WTC11 (cell line): ENCODE measurements around the gene ZNF814. TPM values are rescaled to one million over a fixed set of nuclear protein-coding genes. Genes with fewer than 3 reads are reported as not detected.
A peak's percentile ranks its signal among the peaks of the same experiment; 100 is the strongest.

Experiments used
- AFF4 ChIP-seq: sonication (generic); formaldehyde crosslinking; IDR thresholded peaks from 2 replicates; pipeline ENCODE4 v1.8.1; 2023; ENCODE audit warnings: mild to moderate bottlenecking, missing genetic modification reagents, borderline replicate concordance
- AR ChIP-seq: fragments of 250-450 bp; sonication (Bioruptor Pico); IDR thresholded peaks from 2 replicates; pipeline ENCODE4 v1.9.0; 2021; ENCODE audit warnings: mild to moderate bottlenecking
- CREM ChIP-seq: sonication (generic); formaldehyde crosslinking; IDR thresholded peaks from 2 replicates; pipeline ENCODE4 v1.8.1; 2022; ENCODE audit warnings: mild to moderate bottlenecking, missing genetic modification reagents, moderate library complexity
- E2F5 ChIP-seq: sonication (generic); formaldehyde crosslinking; IDR thresholded peaks from 2 replicates; pipeline ENCODE4 v1.8.1; 2022; ENCODE audit warnings: mild to moderate bottlenecking, moderate library complexity, missing genetic modification reagents
- ESRRA ChIP-seq: sonication (generic); formaldehyde crosslinking; IDR thresholded peaks from 2 replicates; pipeline ENCODE4 v1.8.1; 2022; ENCODE audit warnings: mild to moderate bottlenecking, missing genetic modification reagents, borderline replicate concordance
- FOXK1 ChIP-seq: sonication (generic); formaldehyde crosslinking; IDR thresholded peaks from 2 replicates; pipeline ENCODE4 v1.8.0; 2022; ENCODE audit warnings: mild to moderate bottlenecking, moderate library complexity, missing genetic modification reagents
- FOXP1 ChIP-seq: sonication (generic); formaldehyde crosslinking; IDR thresholded peaks from 2 replicates; pipeline ENCODE4 v1.8.0; 2022; ENCODE audit warnings: missing genetic modification reagents, mild to moderate bottlenecking, moderate library complexity, borderline replicate concordance
- GABPB1 ChIP-seq: sonication (generic); formaldehyde crosslinking; IDR thresholded peaks from 2 replicates; pipeline ENCODE4 v1.8.1; 2023; ENCODE audit warnings: mild to moderate bottlenecking, missing genetic modification reagents
- GRHL2 ChIP-seq: fragments of 250-450 bp; sonication (Bioruptor Pico); IDR thresholded peaks from 2 replicates; pipeline ENCODE4 v1.8.0; 2022; ENCODE audit warnings: mild to moderate bottlenecking, moderate library complexity; ENCODE audit not compliant: insufficient replicate concordance, severe bottlenecking
- IRF1 ChIP-seq: sonication (generic); formaldehyde crosslinking; IDR thresholded peaks from 2 replicates; pipeline ENCODE4 v1.8.0; 2023; ENCODE audit warnings: missing genetic modification reagents
- IRF2 ChIP-seq: sonication (generic); formaldehyde crosslinking; IDR thresholded peaks from 2 replicates; pipeline ENCODE4 v1.8.0; 2022; ENCODE audit warnings: low read depth, missing genetic modification reagents, borderline replicate concordance
- KAT7 ChIP-seq: sonication (generic); formaldehyde crosslinking; IDR thresholded peaks from 2 replicates; pipeline ENCODE4 v1.8.1; 2023; ENCODE audit warnings: missing genetic modification reagents, mild to moderate bottlenecking, borderline replicate concordance
- MAX ChIP-seq: sonication (generic); formaldehyde crosslinking; IDR thresholded peaks from 2 replicates; pipeline ENCODE4 v1.8.0; 2022; ENCODE audit warnings: mild to moderate bottlenecking, missing genetic modification reagents
- MXD4 ChIP-seq: fragments of 250-450 bp; sonication (Bioruptor Pico); IDR thresholded peaks from 2 replicates; pipeline ENCODE4 v1.8.0; 2021; ENCODE audit warnings: mild to moderate bottlenecking, moderate library complexity, borderline replicate concordance
- NFE2L1 ChIP-seq: sonication (generic); formaldehyde crosslinking; IDR thresholded peaks from 2 replicates; pipeline ENCODE4 v1.8.1; 2023; ENCODE audit warnings: missing genetic modification reagents
- NFYB ChIP-seq: sonication (generic); formaldehyde crosslinking; conservative IDR thresholded peaks from 2 replicates; pipeline ENCODE4 v1.8.0; 2022; ENCODE audit warnings: low read depth, missing genetic modification reagents
- PREB ChIP-seq: sonication (generic); formaldehyde crosslinking; IDR thresholded peaks from 2 replicates; pipeline ENCODE4 v1.8.1; 2022; ENCODE audit warnings: mild to moderate bottlenecking, missing genetic modification reagents, moderate library complexity, borderline replicate concordance
- RORB ChIP-seq: fragments of 250-450 bp; sonication (Bioruptor Pico); IDR thresholded peaks from 2 replicates; pipeline ENCODE4 v1.9.0; 2021; ENCODE audit warnings: mild to moderate bottlenecking
- ZBTB21 ChIP-seq: sonication (generic); formaldehyde crosslinking; IDR thresholded peaks from 2 replicates; pipeline ENCODE4 v1.8.1; 2023; ENCODE audit warnings: mild to moderate bottlenecking, missing genetic modification reagents, borderline replicate concordance
- ZBTB43 ChIP-seq: sonication (generic); formaldehyde crosslinking; IDR thresholded peaks from 2 replicates; pipeline ENCODE4 v1.8.1; 2023; ENCODE audit warnings: mild to moderate bottlenecking, missing genetic modification reagents
- ZNF121 ChIP-seq: sonication (generic); formaldehyde crosslinking; IDR thresholded peaks from 2 replicates; pipeline ENCODE4 v1.8.0; 2023; ENCODE audit warnings: missing genetic modification reagents
- ZNF232 ChIP-seq: sonication (generic); formaldehyde crosslinking; IDR thresholded peaks from 2 replicates; pipeline ENCODE4 v1.8.0; 2022; ENCODE audit warnings: mild to moderate bottlenecking, missing genetic modification reagents
- ZNF317 ChIP-seq: sonication (generic); formaldehyde crosslinking; IDR thresholded peaks from 2 replicates; pipeline ENCODE4 v1.8.1; 2023; ENCODE audit warnings: low read depth, mild to moderate bottlenecking, moderate library complexity, missing genetic modification reagents, borderline replicate concordance
- ZSCAN18 ChIP-seq: fragments of 250-450 bp; sonication (Bioruptor Pico); IDR thresholded peaks from 2 replicates; pipeline ENCODE4 v2.1.2; 2022; ENCODE audit warnings: mild to moderate bottlenecking, moderate library complexity
- total RNA-seq: library from RNA; stranded (reverse); gene quantifications from 3 replicates; pipeline ENCODE4 v1.2.3, GENCODE V29; 2021

ZNF814 gene
- total RNA-seq, 1 experiment from 2014 or later, result 60.7 TPM

GRCh38 chr19:57814505-57815246 is 74.2 kb downstream of the ZNF814 start, which contains the start of gene ZNF552 (continued):
- TF ChIP-seq AFF4 (no peak), MAX (CRISPR knock-in tag) (peak; percentile 67), GABPB1 (no peak; the same call in 1 of the 2 replicates), FOXP1 (peak; percentile 70; the same call in 1 of the 2 replicates), FOXK1 (CRISPR knock-in tag) (0 out of 2 replicates have a peak, but pooled peaks have one; percentile 27), NFE2L1 (CRISPR knock-in tag) (no peak), RORB (CRISPR knock-in tag) (no peak), CREM (CRISPR knock-in tag) (0 out of 2 replicates have a peak, but pooled peaks have one; percentile 59), PREB (CRISPR knock-in tag) (no peak), ZNF232 (CRISPR knock-in tag) (no peak), ZBTB43 (no peak), NFYB (CRISPR knock-in tag) (peak; percentile 80), E2F5 (CRISPR knock-in tag) (no peak), ESRRA (CRISPR knock-in tag) (no peak), IRF2 (CRISPR knock-in tag) (no peak), KAT7 (CRISPR knock-in tag) (0 out of 2 replicates have a peak, but pooled peaks have one; percentile 44), ZSCAN18 (CRISPR knock-in tag) (no peak), ZBTB21 (CRISPR knock-in tag) (no peak), GRHL2 (CRISPR knock-in tag) (no peak), ZNF317 (no peak), MXD4 (CRISPR knock-in tag) (no peak), IRF1 (CRISPR knock-in tag) (no peak), AR (CRISPR knock-in tag) (no peak), ZNF121 (no peak)
